IPS DF 19.7 (cell line): ENCODE data around the gene TTLL11.

Experiments
- DNase-seq: peaks from one replicate; pipeline ENCODE4 v3.0.0-alpha.2; 2013; ENCODE audit warnings: low read depth, low spot score

Gene TTLL11

GRCh38 chr9:121786998-121787422 lies 306.1 kb downstream of the TTLL11 start:
- DNase-seq, result no peak

GRCh38 chr9:121786543-121786948 lies 306.6 kb downstream of the TTLL11 start:
- no peak for DNase-seq

- no peak for DNase-seq
Observed at GRCh38 chr9:121785673-121786542, 307.2 kb downstream of the TTLL11 start.

GRCh38 chr9:121784731-121785411 lies 308.2 kb downstream of the TTLL11 start:
- DNase-seq, result no peak

- DNase-seq, result no peak
Observed at GRCh38 chr9:121783521-121784507, 309.3 kb downstream of the TTLL11 start.

GRCh38 chr9:121783111-121783510 lies 310.0 kb downstream of the TTLL11 start:
- no peak for DNase-seq

GRCh38 chr9:121782514-121783110 lies 310.5 kb downstream of the TTLL11 start:
- no peak for DNase-seq

- DNase-seq, result no peak
Observed at GRCh38 chr9:121781701-121782464, 311.2 kb downstream of the TTLL11 start.

- DNase-seq, result no peak
Observed at GRCh38 chr9:121781145-121781548, 312.0 kb downstream of the TTLL11 start.

- DNase-seq, result no peak
Observed at GRCh38 chr9:121780177-121781040, 312.7 kb downstream of the TTLL11 start.

GRCh38 chr9:121779381-121780117 lies 313.6 kb downstream of the TTLL11 start:
- DNase-seq, result no peak

GRCh38 chr9:121778252-121779225 lies 314.6 kb downstream of the TTLL11 start:
- DNase-seq, result no peak

GRCh38 chr9:121776739-121777637 lies 316.1 kb downstream of the TTLL11 start:
- no peak for DNase-seq

GRCh38 chr9:121776001-121776738 lies 316.9 kb downstream of the TTLL11 start:
- no peak for DNase-seq

- no peak for DNase-seq
Observed at GRCh38 chr9:121774715-121775613, 318.1 kb downstream of the TTLL11 start.
